Adrenal gland (tissue), 12 donors: ENCODE data around the gene TEN1. TPM values are rescaled to one million over a fixed set of nuclear protein-coding genes. Genes with fewer than 3 reads are reported as not detected.
A peak's percentile ranks its signal among the peaks of the same experiment; 100 is the strongest.

Source experiments
- DNase-seq, 7 donors: peaks; one replicate each; pipeline ENCODE4 v3.0.0-alpha.2; 2019 to 2020
- H3K27ac ChIP-seq, 5 donors: fragments of 200-600 bp; sonication (generic) in 4 of 5; 1 replicate in 3 of 5; 2 replicates in 2 of 5; pipeline versions ENCODE4 v1.5.1 to v1.8.0; 2016 to 2020; ENCODE audit warnings: mild to moderate bottlenecking in 1 of 5
- H3K27me3 ChIP-seq: fragments of 200-600 bp; 2 replicates; pipeline ENCODE4 v1.8.0; 2021
- H3K36me3 ChIP-seq, 2 donors: fragments of 200-600 bp; replicated peaks in 1 of 2; 1 replicate in 1 of 2; 2 replicates in 1 of 2; pipeline versions ENCODE4 v1.5.1 to v1.8.0; 2018 to 2022
- H3K4me1 ChIP-seq, 2 donors: fragments of 200-600 bp; replicated peaks in 1 of 2; 1 replicate in 1 of 2; 2 replicates in 1 of 2; pipeline versions ENCODE4 v1.5.1 to v1.8.0; 2018 to 2021
- H3K4me3 ChIP-seq, 4 donors: fragments of 200-600 bp; sonication (generic) in 3 of 4; one replicate each; pipeline ENCODE4 v1.5.1; 2016 to 2018
- H3K9me3 ChIP-seq, 3 donors: fragments of 200-600 bp; sonication (generic) in 1 of 3; replicated peaks in 1 of 3; 1 replicate in 2 of 3; 2 replicates in 1 of 3; pipeline versions ENCODE4 v1.5.1 to v1.8.0; 2016 to 2021
- POLR2A ChIP-seq, 2 donors: fragments of 450-650 bp; IDR thresholded peaks; one replicate each; pipeline ENCODE4 v1.6.1; 2017; ENCODE audit warnings: antibody characterized with exemption in 2 of 2, mild to moderate bottlenecking in 2 of 2, moderate library complexity in 1 of 2
- WGBS, 4 donors: extraction: QIAGEN DNeasy Blood & Tissue Kit in 2 of 4; methylation state at CpG; one replicate each; pipeline versions ENCODE4 v1.1.5 to v1.1.7; 2013 to 2017; 5-methylcytosine and 5-hydroxymethylcytosine counted together
- intact Hi-C, 2 donors: fragments of 100-400 bp; cut with DNase I; formaldehyde crosslinking; loops; one replicate each; pipeline versions ENCODE4 v1.14.1 to v1.15.0; 2022 to 2023
- polyA plus RNA-seq, 3 donors: library from polyadenylated mRNA; stranded (reverse); fragments of 200-250 nt in 2 of 3; fragments of 350-450 nt in 1 of 3; fragmentation: Illumina TruSeq in 1 of 3; extraction: RNeasy Lipid Tissue Mini Kit (QIAGEN cat#74804) in 1 of 3; gene quantifications; one replicate each; pipeline ENCODE4 v1.2.3, GENCODE V29; 2013 to 2014
- total RNA-seq, 9 donors: library from RNA; depleted of rRNA in 4 of 9; stranded (reverse); fragments of >200 nt in 4 of 9; fragments of 120-200 nt in 1 of 9; fragmentation: NEBNext Ultra II Directional in 1 of 9; extraction: Animal tissue kit (Norgen Biotek cat#: 25700) in 1 of 9; gene quantifications; one replicate each; pipeline versions ENCODE4 v1.1.0 to v1.2.4, GENCODE V29; 2013 to 2023
- TF ChIP-seq, protein P1 (sequence below), 6 experiments: fragments of 450-650 bp in 4 of 6; fragments of 200-600 bp in 2 of 6; sonication (generic) in 1 of 6; IDR thresholded peaks; 1 replicate in 5 of 6; 2 replicates in 1 of 6; pipeline versions ENCODE4 v1.5.1 to v1.8.0; 2016 to 2021; ENCODE audit warnings: antibody characterized with exemption in 6 of 6, mild to moderate bottlenecking in 2 of 6, moderate library complexity in 1 of 6
- donor health status: healthy with polysubstance abuse.
- donor health status: Bipolar disorder and iron deficiency.
- donor health status: DM: yes; HTN: yes; CAD: no.
- donor health status: DM: no; HTN: no; CAD: no.
- donor health status: DM: no; HTN: no; CAD: no.
- donor health status: DM: yes; HTN: yes; CAD: no.

TEN1 gene
- total and polyA plus RNA-seq, 12 donors = 8.7 to 40.0 (median 25.8) TPM

- H3K27ac ChIP-seq = peak overlapping the region in 2 of 5 donors; percentile 56 to 99
- WGBS, 4 donors = 45 to 54% (median 52%) methylated on average over 5 to 6 of the region's 6 CpGs
- DNase-seq = peak in 6 of 7 donors; percentile 59 to 87 (median 76)
- no peaks in the 10 kb centered on the region for H3K9me3 ChIP-seq
- H3K36me3 ChIP-seq = no peaks in the 10 kb centered on the region
- H3K27me3 ChIP-seq = no peaks in the 10 kb centered on the region
- intact Hi-C loops = no loop called here
- TF ChIP-seq, protein P1, sequence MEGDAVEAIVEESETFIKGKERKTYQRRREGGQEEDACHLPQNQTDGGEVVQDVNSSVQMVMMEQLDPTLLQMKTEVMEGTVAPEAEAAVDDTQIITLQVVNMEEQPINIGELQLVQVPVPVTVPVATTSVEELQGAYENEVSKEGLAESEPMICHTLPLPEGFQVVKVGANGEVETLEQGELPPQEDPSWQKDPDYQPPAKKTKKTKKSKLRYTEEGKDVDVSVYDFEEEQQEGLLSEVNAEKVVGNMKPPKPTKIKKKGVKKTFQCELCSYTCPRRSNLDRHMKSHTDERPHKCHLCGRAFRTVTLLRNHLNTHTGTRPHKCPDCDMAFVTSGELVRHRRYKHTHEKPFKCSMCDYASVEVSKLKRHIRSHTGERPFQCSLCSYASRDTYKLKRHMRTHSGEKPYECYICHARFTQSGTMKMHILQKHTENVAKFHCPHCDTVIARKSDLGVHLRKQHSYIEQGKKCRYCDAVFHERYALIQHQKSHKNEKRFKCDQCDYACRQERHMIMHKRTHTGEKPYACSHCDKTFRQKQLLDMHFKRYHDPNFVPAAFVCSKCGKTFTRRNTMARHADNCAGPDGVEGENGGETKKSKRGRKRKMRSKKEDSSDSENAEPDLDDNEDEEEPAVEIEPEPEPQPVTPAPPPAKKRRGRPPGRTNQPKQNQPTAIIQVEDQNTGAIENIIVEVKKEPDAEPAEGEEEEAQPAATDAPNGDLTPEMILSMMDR (IDR thresholded peaks at IDR 0.05) = no peak
- TF ChIP-seq POLR2A (IDR thresholded peaks at IDR 0.05) = no peak
- peaks cover 14 to 44% of the 10 kb centered on the region in 2 donors for H3K4me1 ChIP-seq
- H3K4me3 ChIP-seq = no peak overlapping the region
Measured at GRCh38 chr17:75983501-75984181, 4.6 kb downstream of the TEN1 start.

- no peak overlapping the region for H3K27ac ChIP-seq
- no peak overlapping the region for H3K4me3 ChIP-seq
- DNase-seq = no peak
- no peaks in the 10 kb centered on the region for H3K27me3 ChIP-seq
- TF ChIP-seq, protein P1 (IDR thresholded peaks at IDR 0.05) = no peak
- no peak for TF ChIP-seq POLR2A (IDR thresholded peaks at IDR 0.05)
- H3K4me1 ChIP-seq = peaks cover 14 to 32% of the 10 kb centered on the region in 2 donors
- intact Hi-C loops = no loop called here
- H3K9me3 ChIP-seq = no peaks in the 10 kb centered on the region
- H3K36me3 ChIP-seq = no peaks in the 10 kb centered on the region
- WGBS, 4 donors = 92 to 97% (median 95%) methylated on average over 4 of the region's 4 CpGs
Measured at GRCh38 chr17:75985986-75986385, 6.9 kb downstream of the TEN1 start.

DNA sequence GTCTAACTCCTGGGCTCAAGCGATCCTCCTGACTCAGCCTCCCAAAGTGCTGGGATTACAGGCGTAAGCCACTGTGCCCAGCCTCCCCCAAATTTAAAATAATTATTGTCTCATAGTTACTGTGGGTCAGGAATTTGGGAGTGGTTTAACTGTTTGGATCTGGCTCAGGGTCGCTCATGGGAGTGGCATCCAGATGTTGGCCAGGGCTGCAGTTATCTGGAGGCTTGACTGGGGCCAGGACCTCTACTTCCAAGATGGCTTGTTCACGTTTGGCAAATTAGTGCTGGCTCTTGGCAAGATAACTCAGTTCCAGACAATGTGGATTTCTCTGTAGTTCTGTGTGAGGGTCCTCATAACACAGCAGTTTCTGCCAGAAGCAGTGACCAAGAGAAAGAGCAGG, 8.0 kb downstream of the TEN1 start:
- Histone ChIP-seq H3K27me3 (no peaks in the 10 kb centered on the region), H3K4me1 (peaks cover 11 to 24% of the 10 kb centered on the region in 2 donors), H3K9me3 (no peaks in the 10 kb centered on the region), H3K27ac (no peak overlapping the region), H3K36me3 (peaks cover 0 to 5% of the 10 kb centered on the region in 2 donors), H3K4me3 (no peak overlapping the region)
- no peak for DNase-seq
- TF ChIP-seq, protein P1 (IDR thresholded peaks at IDR 0.05) = no peak
- TF ChIP-seq POLR2A (IDR thresholded peaks at IDR 0.05) = no peak
- 74 to 91% (median 81%) methylated on average over 2 to 4 of the region's 4 CpGs for WGBS, 4 donors
- intact Hi-C loops = no loop called here

DNA sequence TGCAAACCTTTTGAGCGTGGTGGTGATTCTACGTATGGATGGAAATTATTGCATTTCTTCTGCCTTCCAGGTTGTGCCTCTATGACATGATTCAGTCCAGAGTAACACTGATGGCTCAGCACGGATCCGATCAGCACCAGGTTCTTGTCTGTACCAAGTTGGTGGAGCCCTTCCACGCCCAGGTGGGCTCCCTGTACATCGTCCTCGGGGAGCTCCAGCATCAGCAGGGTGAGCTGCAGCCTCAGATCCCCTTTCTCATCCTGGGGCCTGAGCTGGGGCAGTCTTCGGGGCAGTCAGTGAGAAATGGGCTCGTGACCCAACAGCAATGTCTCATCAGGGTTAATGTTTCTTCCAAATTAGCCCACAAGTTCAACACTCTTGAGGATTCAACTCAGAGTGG, 12.4 kb downstream of the TEN1 start:
- Histone ChIP-seq H3K4me3 (no peak overlapping the region), H3K9me3 (no peaks in the 10 kb centered on the region), H3K27me3 (no peaks in the 10 kb centered on the region), H3K36me3 (peaks cover 0 to 13% of the 10 kb centered on the region in 2 donors), H3K4me1 (no peaks in the 10 kb centered on the region), H3K27ac (no peak overlapping the region)
- TF ChIP-seq, protein P1 (IDR thresholded peaks at IDR 0.05) = no peak
- WGBS, 4 donors = 91 to 98% (median 95%) methylated on average over 7 to 9 of the region's 9 CpGs
- DNase-seq = no peak
- intact Hi-C loops = no loop called here
